Endothelial cell of umbilical vein (primary cell): ENCODE results near the gene TMEM174. TPM values are rescaled to one million over a fixed set of nuclear protein-coding genes. Genes with fewer than 3 reads are reported as not detected.

Source experiments
- BruUV-seq: library from RNA; stranded (reverse); fragments of 400-500 nt; replicated peaks from 2 replicates; lab custom pipeline; 2021; lab: Mats Ljungman, UMichigan
- CTCF ChIA-PET: fragments of 300-600, 350-600 bp; sonication (Branson Sonifier 250); formaldehyde crosslinking; loops from one replicate; lab custom pipeline; 2021; ENCODE audit warnings: antibody characterized with exemption, inconsistent platforms; lab: Charles Lee
- POLR2A ChIA-PET: fragments of 300-600, 350-600 bp; sonication (Branson Sonifier 250); formaldehyde crosslinking; loops from one replicate; lab custom pipeline; 2021; ENCODE audit warnings: antibody characterized with exemption, inconsistent platforms; lab: Charles Lee
- DNase-seq: peaks from one replicate; pipeline ENCODE4 v3.0.0-alpha.2; 2011; ENCODE audit warnings: low read depth, low spot score
- FAIRE-seq: peaks from 2 replicates; lab custom pipeline; 2011; peaks lifted over from hg19 to GRCh38; lab: Jason Lieb, UNC
- H2AFZ ChIP-seq: 2 replicates; pipeline ENCODE4 v1.6.0; 2012; ENCODE audit warnings: low read depth, low read length, control low read depth, inconsistent platforms
- H3K27ac ChIP-seq: 2 replicates; pipeline ENCODE4 v1.5.1; 2011; ENCODE audit warnings: low read depth, mild to moderate bottlenecking, control low read depth, low read length, moderate library complexity; ENCODE audit not compliant: insufficient read depth
- H3K27me3 ChIP-seq, 2 experiments: 2 replicates each; pipeline versions ENCODE4 v1.6.0 to v1.6.1; 2011; ENCODE audit warnings: low read length in 2 of 2, mixed read lengths in 1 of 2; ENCODE audit not compliant: control insufficient read depth in 2 of 2, insufficient read depth in 2 of 2
- H3K36me3 ChIP-seq, 2 experiments: 2 replicates in 1 of 2; 3 replicates in 1 of 2; pipeline ENCODE4 v1.5.1; 2011; ENCODE audit warnings: low read length in 2 of 2, mild to moderate bottlenecking in 1 of 2, moderate library complexity in 1 of 2; ENCODE audit not compliant: control insufficient read depth in 2 of 2, insufficient read depth in 2 of 2; ENCODE audit errors: extremely low read depth in 1 of 2
- H3K4me1 ChIP-seq: 3 replicates; pipeline ENCODE4 v1.5.1; 2011; ENCODE audit warnings: mild to moderate bottlenecking, low read length; ENCODE audit not compliant: control insufficient read depth, insufficient read depth; ENCODE audit errors: extremely low read depth
- H3K4me2 ChIP-seq: 2 replicates; pipeline ENCODE4 v1.6.1; 2011; ENCODE audit warnings: low read length, control low read depth, mixed read lengths; ENCODE audit not compliant: insufficient read depth
- H3K4me3 ChIP-seq, 3 experiments: fragments of 200-600 bp in 1 of 3; sonication (generic), shearing (Covaris generic) in 1 of 3; replicated peaks in 1 of 3; 2 replicates each; pipeline ENCODE4 v1.5.1; 2011 to 2016; ENCODE audit warnings: control low read depth in 3 of 3, low read length in 3 of 3, mild to moderate bottlenecking in 2 of 3, inconsistent platforms in 1 of 3, low read depth in 1 of 3, moderate library complexity in 1 of 3; ENCODE audit not compliant: insufficient read depth in 1 of 3
- H3K79me2 ChIP-seq: 2 replicates; pipeline ENCODE4 v1.6.0; 2012; ENCODE audit warnings: low read length, inconsistent platforms; ENCODE audit not compliant: control insufficient read depth, insufficient read depth
- H3K9ac ChIP-seq: replicated peaks from 2 replicates; pipeline ENCODE3; 2011; ENCODE audit warnings: low read length, control low read depth; ENCODE audit not compliant: insufficient read depth; ENCODE audit errors: extremely low read depth
- H3K9me1 ChIP-seq: replicated peaks from 3 replicates; pipeline ENCODE4 v1.6.0; 2011; ENCODE audit warnings: mild to moderate bottlenecking, low read length; ENCODE audit not compliant: control insufficient read depth, insufficient read depth; ENCODE audit errors: extremely low read depth
- H3K9me3 ChIP-seq: replicated peaks from 2 replicates; pipeline ENCODE4 v1.5.1; 2012; ENCODE audit warnings: low read length, inconsistent platforms; ENCODE audit not compliant: control insufficient read depth, insufficient read depth
- H4K20me1 ChIP-seq: replicated peaks from 2 replicates; pipeline ENCODE3; 2011; ENCODE audit warnings: mild to moderate bottlenecking, low read length; ENCODE audit not compliant: control insufficient read depth, insufficient read depth; ENCODE audit errors: extremely low read depth
- CTCF ChIP-seq, 2 donors: IDR thresholded peaks; 1 replicate in 1 of 2; 2 replicates in 1 of 2; pipeline ENCODE4 v1.5.1; 2011; ENCODE audit warnings: low read length in 2 of 2, mild to moderate bottlenecking in 2 of 2, moderate library complexity in 2 of 2, control low read depth in 1 of 2, inconsistent platforms in 1 of 2, low read depth in 1 of 2; ENCODE audit not compliant: insufficient read depth in 1 of 2; ENCODE audit errors: extremely low read depth in 1 of 2
- EZH2 ChIP-seq: IDR thresholded peaks from 2 replicates; pipeline ENCODE4 v1.6.1; 2012; ENCODE audit warnings: borderline replicate concordance, low read depth, mild to moderate bottlenecking, moderate library complexity, low read length, inconsistent platforms; ENCODE audit not compliant: severe bottlenecking
- FOS ChIP-seq: IDR thresholded peaks from 2 replicates; pipeline ENCODE4 v1.6.1; 2011; ENCODE audit warnings: mild to moderate bottlenecking, low read length, moderate library complexity, borderline replicate concordance; ENCODE audit not compliant: insufficient read depth
- GATA2 ChIP-seq: IDR thresholded peaks from 2 replicates; pipeline ENCODE4 v1.7.0; 2011; ENCODE audit warnings: low read depth, mild to moderate bottlenecking, moderate library complexity, mixed read lengths, low read length; ENCODE audit not compliant: insufficient read length, insufficient read depth
- JUN ChIP-seq: IDR thresholded peaks from 2 replicates; pipeline ENCODE4 v1.6.1; 2011; ENCODE audit warnings: borderline replicate concordance, low read depth; ENCODE audit not compliant: insufficient read length, insufficient read depth
- MYC ChIP-seq: IDR thresholded peaks from one replicate; pipeline ENCODE4 v1.6.1; 2011; ENCODE audit warnings: mild to moderate bottlenecking, low read depth, low read length
- POLR2A ChIP-seq: IDR thresholded peaks from 2 replicates; pipeline ENCODE4 v1.6.1; 2012; ENCODE audit warnings: low read depth, mild to moderate bottlenecking, control low read depth, low read length
- POLR2AphosphoS5 ChIP-seq: IDR thresholded peaks from 2 replicates; pipeline ENCODE4 v1.6.1; 2012; ENCODE audit warnings: low read depth, mild to moderate bottlenecking, control low read depth, low read length, moderate library complexity; ENCODE audit not compliant: insufficient read depth
- dilution Hi-C: fragments of 300-500 bp; cut with MboI; formaldehyde crosslinking; loops from one replicate; pipeline ENCODE4 v1.15.0; 2019; ENCODE audit warnings: low sequenced_read_pairs; ENCODE audit not compliant: extremely low pct_ligation_motif_present
- intact Hi-C: fragments of 100-400 bp; cut with micrococcal nuclease; formaldehyde crosslinking; loops from one replicate; pipeline ENCODE4 v1.10.0; 2022
- polyA plus RNA-seq, 4 experiments: library from polyadenylated mRNA; depleted of rRNA in 3 of 4; stranded (reverse) in 3 of 4; unstranded in 1 of 4; fragments of >200 nt; gene quantifications; 2 replicates each; pipeline versions ENCODE4 v1.2.1 to v1.2.3, GENCODE V29; 2011 to 2012; ENCODE audit warnings: missing spikeins in 1 of 4
- total RNA-seq: library from RNA; stranded (reverse); gene quantifications from 2 replicates; pipeline ENCODE4 v1.2.3, GENCODE V29; 2021
- TF ChIP-seq, protein P1 (sequence below): IDR thresholded peaks from 2 replicates; pipeline ENCODE4 v1.6.1; 2011; ENCODE audit not compliant: insufficient read depth, insufficient read length

Gene TMEM174
- total and polyA plus RNA-seq, 2 donors (not counting 3 experiments of a cell fraction or from before 2014, with no cell fraction given): not detected

GRCh38 chr5:73153513-73153912 lies 19.5 kb upstream of the TMEM174 start:
- intact Hi-C loops: no loop called here
- BruUV-seq: no TSS peak
- H3K79me2 ChIP-seq: no peaks in the 10 kb centered on the region
- no peak overlapping the region for H3K4me2 ChIP-seq
- TF ChIP-seq POLR2AphosphoS5 (no peak), FOS (no peak), MYC (no peak), JUN (no peak), EZH2 (no peak), CTCF (IDR thresholded peaks at IDR 0.05; ENCODE audit: extremely low read depth in 1 of 2, insufficient read depth in 1 of 2, low read depth in 1 of 2, low read length in 2 of 2) (no peak), GATA2 (no peak), POLR2A (no peak)
- TF ChIP-seq, protein P1, sequence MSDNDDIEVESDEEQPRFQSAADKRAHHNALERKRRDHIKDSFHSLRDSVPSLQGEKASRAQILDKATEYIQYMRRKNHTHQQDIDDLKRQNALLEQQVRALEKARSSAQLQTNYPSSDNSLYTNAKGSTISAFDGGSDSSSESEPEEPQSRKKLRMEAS: no peak
- POLR2A ChIA-PET: no interaction called here
- no peak overlapping the region for H3K9ac ChIP-seq
- no peaks in the 10 kb centered on the region for H3K9me1 ChIP-seq
- no peaks in the 10 kb centered on the region for H3K36me3 ChIP-seq
- no peaks in the 10 kb centered on the region for H3K27me3 ChIP-seq
- dilution Hi-C loops: no loop called here
- FAIRE-seq: no peak
- peaks cover 23% of the 10 kb centered on the region for H3K4me1 ChIP-seq
- no peak for DNase-seq
- H3K4me3 ChIP-seq: no peak overlapping the region
- no peaks in the 10 kb centered on the region for H3K9me3 ChIP-seq
- H4K20me1 ChIP-seq: no peaks in the 10 kb centered on the region
- H2AFZ ChIP-seq: no peak overlapping the region
- H3K27ac ChIP-seq: no peak overlapping the region
- CTCF ChIA-PET: interaction anchor here (1.0 to 3.2 kb wide), 5 partner anchors 8 to 298 kb away, joined by 3 to 24 read pairs (median 3); no protein-coding TSS in a partner anchor
